K562 (cell line): Measurements from ENCODE around the gene ZC3H6. TPM values are rescaled to one million over a fixed set of nuclear protein-coding genes. Genes with fewer than 3 reads are reported as not detected.

ENCODE experiments used
- ATF1 ChIP-seq, 2 experiments: fragments of 450-650 bp in 1 of 2; IDR thresholded peaks; 2 replicates each; pipeline ENCODE4 v1.6.1; 2016; ENCODE audit warnings: missing compliant biosample characterization in 1 of 2, missing genetic modification characterization in 1 of 2
- FOXJ3 ChIP-seq: sonication (generic); formaldehyde crosslinking; IDR thresholded peaks from 2 replicates; pipeline ENCODE4 v1.4.0; 2020; ENCODE audit warnings: mild to moderate bottlenecking, missing genetic modification reagents
- KDM4B ChIP-seq, 2 experiments: fragments of 450-650 bp in 1 of 2; sonication (generic) in 1 of 2; IDR thresholded peaks; 2 replicates each; pipeline ENCODE4 v1.6.1; 2016 to 2017; ENCODE audit warnings: borderline replicate concordance in 2 of 2, antibody characterized with exemption in 1 of 2, low read depth in 1 of 2, mild to moderate bottlenecking in 1 of 2
- MAFG ChIP-seq: fragments of 450-650 bp; conservative IDR thresholded peaks from 2 replicates; pipeline ENCODE4 v1.6.1; 2016; ENCODE audit warnings: missing genetic modification characterization, missing compliant biosample characterization
- MTA3 ChIP-seq: fragments of 450-650 bp; formaldehyde crosslinking; IDR thresholded peaks from 2 replicates; pipeline ENCODE4 v1.6.1; 2017; ENCODE audit warnings: mild to moderate bottlenecking, borderline replicate concordance
- NCOA6 ChIP-seq: fragments of 450-650 bp; IDR thresholded peaks from 2 replicates; pipeline ENCODE4 v1.6.1; 2017; ENCODE audit warnings: mild to moderate bottlenecking
- NEUROD1 ChIP-seq: fragments of 150-350 bp; IDR thresholded peaks from 2 replicates; pipeline ENCODE4 v1.6.1; 2014; ENCODE audit warnings: borderline replicate concordance, low read length, low read depth; ENCODE audit not compliant: partially characterized antibody
- RB1 ChIP-seq: fragments of 450-650 bp; IDR thresholded peaks from 2 replicates; pipeline ENCODE4 v1.6.1; 2017; ENCODE audit warnings: low read depth, mild to moderate bottlenecking
- RHOXF2B ChIP-seq: fragments of 250-450 bp; sonication (Bioruptor Pico); conservative IDR thresholded peaks from 2 replicates; pipeline ENCODE4 v1.5.1; 2021
- SIX5 ChIP-seq, 2 experiments: IDR thresholded peaks; 2 replicates each; pipeline ENCODE4 v1.6.1; 2011; ENCODE audit warnings: low read length in 2 of 2, borderline replicate concordance in 1 of 2, low read depth in 1 of 2, mild to moderate bottlenecking in 1 of 2, moderate library complexity in 1 of 2; ENCODE audit not compliant: insufficient read depth in 1 of 2
- TBL1XR1 ChIP-seq, 2 experiments: IDR thresholded peaks; 2 replicates each; pipeline ENCODE4 v1.6.1; 2012; ENCODE audit warnings: improper control_type of control experiment in 2 of 2, low read length in 2 of 2, mild to moderate bottlenecking in 1 of 2
- ZFPM2 ChIP-seq: fragments of 250-450 bp; sonication (Bioruptor Pico); IDR thresholded peaks from 2 replicates; pipeline ENCODE4 v1.5.1; 2022; ENCODE audit warnings: mild to moderate bottlenecking
- polyA plus RNA-seq, 8 experiments: library from polyadenylated mRNA; depleted of rRNA in 4 of 8; stranded (reverse) in 5 of 8; unstranded in 3 of 8; fragments of >200 nt; fragmentation: Nextera tagmentation in 2 of 8; fragmentation: Illumina TruSeq in 1 of 8; extraction: Ambion mirVana in 2 of 8; extraction: Trizol in 1 of 8; gene quantifications; 2 replicates each; pipeline versions ENCODE4 v1.2.1 to v1.2.3, GENCODE V29; 2011 to 2014; ENCODE audit warnings: inconsistent platforms in 1 of 8, missing spikeins in 1 of 8
- total RNA-seq, 7 experiments: library from RNA; depleted of rRNA in 6 of 7; stranded (reverse); fragments of >200 nt in 6 of 7; fragmentation: Illumina TruSeq in 2 of 7; extraction: Trizol in 2 of 7; gene quantifications; 2 replicates each; pipeline versions ENCODE4 v1.2.1 to v1.2.3, GENCODE V29; 2011 to 2021; ENCODE audit warnings: low replicate concordance in 1 of 7
- TF ChIP-seq, protein P1 (sequence below): sonication (generic); formaldehyde crosslinking; IDR thresholded peaks from 2 replicates; pipeline ENCODE4 v1.8.0; 2023; ENCODE audit warnings: mild to moderate bottlenecking, missing genetic modification reagents
- TF ChIP-seq, protein P2 (sequence below): fragments of 250-450 bp; sonication (Bioruptor Pico); IDR thresholded peaks from 2 replicates; pipeline ENCODE4 v1.5.0; 2021; ENCODE audit warnings: mild to moderate bottlenecking, borderline replicate concordance
- TF ChIP-seq, protein P3 (sequence below): fragments of 250-450 bp; sonication (Bioruptor Pico); IDR thresholded peaks from 2 replicates; pipeline ENCODE4 v1.8.0; 2021; ENCODE audit warnings: mild to moderate bottlenecking, moderate library complexity
- TF ChIP-seq, protein P4 (sequence below): fragments of 250-450 bp; sonication (Bioruptor Pico); IDR thresholded peaks from 2 replicates; pipeline ENCODE4 v1.5.0; 2021
- TF ChIP-seq, protein P5 (sequence below): fragments of 250-450 bp; sonication (Bioruptor Pico); IDR thresholded peaks from 2 replicates; pipeline ENCODE4 v1.9.0; 2021; ENCODE audit warnings: mild to moderate bottlenecking

ZC3H6 gene
- total and polyA plus RNA-seq, 9 of the 15 experiments (the other 6 are each of a cell fraction or from before 2014, with no cell fraction given): 0.45 to 1.9 (median 1.5) TPM

DNA sequence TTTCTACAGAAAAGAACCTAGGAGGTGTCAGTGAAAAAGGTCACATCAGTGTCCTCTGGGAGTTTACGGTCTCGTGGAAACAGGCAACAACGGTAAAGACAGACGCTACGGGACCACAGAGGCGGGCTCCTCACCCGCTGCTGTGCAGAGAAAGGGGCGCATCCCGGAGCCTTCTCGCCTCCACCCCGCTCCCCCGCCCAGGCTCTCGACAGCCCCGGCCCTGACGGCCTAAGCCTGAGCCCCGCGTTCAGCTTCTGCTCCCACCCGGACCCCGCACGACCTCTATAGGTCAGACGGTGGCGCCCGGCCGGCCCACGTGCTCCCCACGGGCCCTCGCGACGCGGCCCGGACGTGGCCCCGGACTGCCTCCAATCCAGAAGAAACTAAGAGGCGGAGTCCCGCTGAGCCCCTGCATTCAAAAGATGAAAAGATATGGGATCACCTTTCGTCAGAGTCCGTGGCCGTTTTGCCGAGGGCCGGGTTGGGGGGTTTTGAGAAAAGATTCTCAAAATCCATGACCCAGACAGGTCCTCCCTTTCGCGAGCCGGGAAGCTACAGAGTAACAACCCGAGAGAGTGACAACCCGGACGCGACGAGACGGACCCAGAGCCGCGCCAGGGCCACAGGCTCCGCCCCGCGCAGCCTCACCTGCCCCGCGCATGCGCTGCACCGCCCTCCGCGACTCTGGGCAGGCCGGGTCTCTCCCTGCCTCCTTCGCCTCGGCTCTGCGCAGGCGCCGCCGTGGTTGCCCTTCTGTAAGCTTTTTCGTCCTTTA, 20.7 kb upstream of the ZC3H6 start, which contains the start of gene ZC3H8 (continued):
- TF ChIP-seq, protein P1, sequence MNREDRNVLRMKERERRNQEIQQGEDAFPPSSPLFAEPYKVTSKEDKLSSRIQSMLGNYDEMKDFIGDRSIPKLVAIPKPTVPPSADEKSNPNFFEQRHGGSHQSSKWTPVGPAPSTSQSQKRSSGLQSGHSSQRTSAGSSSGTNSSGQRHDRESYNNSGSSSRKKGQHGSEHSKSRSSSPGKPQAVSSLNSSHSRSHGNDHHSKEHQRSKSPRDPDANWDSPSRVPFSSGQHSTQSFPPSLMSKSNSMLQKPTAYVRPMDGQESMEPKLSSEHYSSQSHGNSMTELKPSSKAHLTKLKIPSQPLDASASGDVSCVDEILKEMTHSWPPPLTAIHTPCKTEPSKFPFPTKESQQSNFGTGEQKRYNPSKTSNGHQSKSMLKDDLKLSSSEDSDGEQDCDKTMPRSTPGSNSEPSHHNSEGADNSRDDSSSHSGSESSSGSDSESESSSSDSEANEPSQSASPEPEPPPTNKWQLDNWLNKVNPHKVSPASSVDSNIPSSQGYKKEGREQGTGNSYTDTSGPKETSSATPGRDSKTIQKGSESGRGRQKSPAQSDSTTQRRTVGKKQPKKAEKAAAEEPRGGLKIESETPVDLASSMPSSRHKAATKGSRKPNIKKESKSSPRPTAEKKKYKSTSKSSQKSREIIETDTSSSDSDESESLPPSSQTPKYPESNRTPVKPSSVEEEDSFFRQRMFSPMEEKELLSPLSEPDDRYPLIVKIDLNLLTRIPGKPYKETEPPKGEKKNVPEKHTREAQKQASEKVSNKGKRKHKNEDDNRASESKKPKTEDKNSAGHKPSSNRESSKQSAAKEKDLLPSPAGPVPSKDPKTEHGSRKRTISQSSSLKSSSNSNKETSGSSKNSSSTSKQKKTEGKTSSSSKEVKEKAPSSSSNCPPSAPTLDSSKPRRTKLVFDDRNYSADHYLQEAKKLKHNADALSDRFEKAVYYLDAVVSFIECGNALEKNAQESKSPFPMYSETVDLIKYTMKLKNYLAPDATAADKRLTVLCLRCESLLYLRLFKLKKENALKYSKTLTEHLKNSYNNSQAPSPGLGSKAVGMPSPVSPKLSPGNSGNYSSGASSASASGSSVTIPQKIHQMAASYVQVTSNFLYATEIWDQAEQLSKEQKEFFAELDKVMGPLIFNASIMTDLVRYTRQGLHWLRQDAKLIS: peak; percentile 93
- no peak for TF ChIP-seq RHOXF2B
- TF ChIP-seq RB1: no peak
- no peak for TF ChIP-seq ATF1 (CRISPR knock-in tag; IDR thresholded peaks at IDR 0.05)
- TF ChIP-seq ATF1 (tag; IDR thresholded peaks at IDR 0.05): peak; percentile 86
- TF ChIP-seq NCOA6: peak; percentile 45; the same call in 1 of the 2 replicates
- no peak for TF ChIP-seq MAFG (tag)
- TF ChIP-seq, protein P2, sequence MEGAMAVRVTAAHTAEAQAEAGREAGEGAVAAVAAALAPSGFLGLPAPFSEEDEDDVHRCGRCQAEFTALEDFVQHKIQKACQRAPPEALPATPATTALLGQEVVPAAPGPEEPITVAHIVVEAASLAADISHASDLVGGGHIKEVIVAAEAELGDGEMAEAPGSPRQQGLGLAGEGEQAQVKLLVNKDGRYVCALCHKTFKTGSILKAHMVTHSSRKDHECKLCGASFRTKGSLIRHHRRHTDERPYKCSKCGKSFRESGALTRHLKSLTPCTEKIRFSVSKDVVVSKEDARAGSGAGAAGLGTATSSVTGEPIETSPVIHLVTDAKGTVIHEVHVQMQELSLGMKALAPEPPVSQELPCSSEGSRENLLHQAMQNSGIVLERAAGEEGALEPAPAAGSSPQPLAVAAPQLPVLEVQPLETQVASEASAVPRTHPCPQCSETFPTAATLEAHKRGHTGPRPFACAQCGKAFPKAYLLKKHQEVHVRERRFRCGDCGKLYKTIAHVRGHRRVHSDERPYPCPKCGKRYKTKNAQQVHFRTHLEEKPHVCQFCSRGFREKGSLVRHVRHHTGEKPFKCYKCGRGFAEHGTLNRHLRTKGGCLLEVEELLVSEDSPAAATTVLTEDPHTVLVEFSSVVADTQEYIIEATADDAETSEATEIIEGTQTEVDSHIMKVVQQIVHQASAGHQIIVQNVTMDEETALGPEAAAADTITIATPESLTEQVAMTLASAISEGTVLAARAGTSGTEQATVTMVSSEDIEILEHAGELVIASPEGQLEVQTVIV: no peak
- no peak for TF ChIP-seq TBL1XR1 (IDR thresholded peaks at IDR 0.05; ENCODE audit: low read length in 2 of 2)
- TF ChIP-seq, protein P3, sequence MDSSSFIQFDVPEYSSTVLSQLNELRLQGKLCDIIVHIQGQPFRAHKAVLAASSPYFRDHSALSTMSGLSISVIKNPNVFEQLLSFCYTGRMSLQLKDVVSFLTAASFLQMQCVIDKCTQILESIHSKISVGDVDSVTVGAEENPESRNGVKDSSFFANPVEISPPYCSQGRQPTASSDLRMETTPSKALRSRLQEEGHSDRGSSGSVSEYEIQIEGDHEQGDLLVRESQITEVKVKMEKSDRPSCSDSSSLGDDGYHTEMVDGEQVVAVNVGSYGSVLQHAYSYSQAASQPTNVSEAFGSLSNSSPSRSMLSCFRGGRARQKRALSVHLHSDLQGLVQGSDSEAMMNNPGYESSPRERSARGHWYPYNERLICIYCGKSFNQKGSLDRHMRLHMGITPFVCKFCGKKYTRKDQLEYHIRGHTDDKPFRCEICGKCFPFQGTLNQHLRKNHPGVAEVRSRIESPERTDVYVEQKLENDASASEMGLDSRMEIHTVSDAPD (CRISPR knock-in tag): no peak
- TF ChIP-seq ZFPM2: no peak
- peak; percentile 46 for TF ChIP-seq NEUROD1
- TF ChIP-seq, protein P4, sequence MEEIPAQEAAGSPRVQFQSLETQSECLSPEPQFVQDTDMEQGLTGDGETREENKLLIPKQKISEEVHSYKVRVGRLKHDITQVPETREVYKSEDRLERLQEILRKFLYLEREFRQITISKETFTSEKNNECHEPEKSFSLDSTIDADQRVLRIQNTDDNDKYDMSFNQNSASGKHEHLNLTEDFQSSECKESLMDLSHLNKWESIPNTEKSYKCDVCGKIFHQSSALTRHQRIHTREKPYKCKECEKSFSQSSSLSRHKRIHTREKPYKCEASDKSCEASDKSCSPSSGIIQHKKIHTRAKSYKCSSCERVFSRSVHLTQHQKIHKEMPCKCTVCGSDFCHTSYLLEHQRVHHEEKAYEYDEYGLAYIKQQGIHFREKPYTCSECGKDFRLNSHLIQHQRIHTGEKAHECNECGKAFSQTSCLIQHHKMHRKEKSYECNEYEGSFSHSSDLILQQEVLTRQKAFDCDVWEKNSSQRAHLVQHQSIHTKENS (CRISPR knock-in tag): no peak
- TF ChIP-seq, protein P5, sequence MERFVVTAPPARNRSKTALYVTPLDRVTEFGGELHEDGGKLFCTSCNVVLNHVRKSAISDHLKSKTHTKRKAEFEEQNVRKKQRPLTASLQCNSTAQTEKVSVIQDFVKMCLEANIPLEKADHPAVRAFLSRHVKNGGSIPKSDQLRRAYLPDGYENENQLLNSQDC (CRISPR knock-in tag): no peak
- peak; percentile 66 for TF ChIP-seq MTA3
- TF ChIP-seq FOXJ3 (CRISPR knock-in tag): no peak
- peak in 1 of 2 experiments; percentile 19; a peak in 1 of 4 replicates for TF ChIP-seq KDM4B (IDR thresholded peaks at IDR 0.05; ENCODE audit: borderline replicate concordance in 2 of 2, low read depth in 1 of 2)
- TF ChIP-seq SIX5 (IDR thresholded peaks at IDR 0.05; ENCODE audit: borderline replicate concordance in 1 of 2, insufficient read depth in 1 of 2, low read depth in 1 of 2, low read length in 2 of 2): no peak
